HG03432 (cell line): ENCODE results near the gene CSRP3.

Experiments used
- ATAC-seq: cut with Tn5 transposase; IDR thresholded peaks from one replicate; pipeline ENCODE4 v1.9.1; 2021; ENCODE audit warnings: mild to moderate bottlenecking, moderate library complexity; ENCODE audit not compliant: unreplicated experiment

Gene CSRP3

DNA sequence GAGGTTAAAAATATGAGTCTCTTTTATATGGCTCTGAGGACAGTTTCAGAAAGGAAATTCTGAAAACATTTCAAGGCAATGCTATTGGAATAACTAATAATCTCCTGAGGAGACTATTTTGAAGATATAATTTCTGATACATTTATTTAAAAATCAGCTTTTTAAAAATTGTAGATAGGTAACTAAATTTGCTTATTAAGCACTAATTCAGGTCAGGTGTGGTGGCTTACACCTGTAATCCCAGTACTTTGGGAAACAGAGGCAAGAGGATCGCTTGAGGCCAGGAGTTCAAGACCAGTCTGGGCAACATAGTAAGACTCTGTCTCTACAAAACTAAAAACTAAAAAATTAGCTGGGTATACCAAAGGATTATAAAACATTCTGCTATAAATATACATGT lies 67.8 kb downstream of the CSRP3 start:
- no peak for ATAC-seq
